ENCODE results near the gene PNKP.

PNKP gene

GRCh38 chr19:49837425-49837824, 30.0 kb downstream of the PNKP start:
- Histone ChIP-seq H3K9me3 (ENCODE audit: control insufficient read depth, insufficient read depth, low read length) (no peaks in the 10 kb centered on the region), H3K4me1 (ENCODE audit: control insufficient read depth, low read length) (peaks cover 8% of the 10 kb centered on the region), H3F3A (ENCODE audit: control insufficient read depth, insufficient read depth) (peaks cover 11% of the 10 kb centered on the region), H3K27me3 (ENCODE audit: control insufficient read depth, low read length) (no peaks in the 10 kb centered on the region), H4K20me1 (ENCODE audit: control insufficient read depth, insufficient read depth, low read depth, low read length) (0 out of 2 replicates have a peak, but pooled peaks cover 2% of the 10 kb centered on the region), H3K79me2 (ENCODE audit: control insufficient read depth, low read length) (no peaks in the 10 kb centered on the region; the same call in 1 of the 2 replicates), H3K9me2 (replicated peaks; ENCODE audit: control insufficient read depth, low read length) (no peaks in the 10 kb centered on the region), H3K4me3 (ENCODE audit: low read length) (no peak overlapping the region), H3K4me2 (ENCODE audit: low read length) (no peak overlapping the region), H3K36me3 (ENCODE audit: control insufficient read depth, low read length) (peaks cover 83% of the 10 kb centered on the region), H3K27ac (ENCODE audit: low read depth, low read length) (no peak overlapping the region)
- TF ChIP-seq CTCF (IDR thresholded peaks at IDR 0.05; ENCODE audit: low read depth, low read length, poor library complexity, severe bottlenecking), result no peak

- no peak overlapping the region for H3K4me2 ChIP-seq (ENCODE audit: low read length)
- H3K27ac ChIP-seq (ENCODE audit: low read depth, low read length), result no peak overlapping the region
- H4K20me1 ChIP-seq (ENCODE audit: control insufficient read depth, insufficient read depth, low read depth, low read length), result 0 out of 2 replicates have a peak, but pooled peaks cover 2% of the 10 kb centered on the region
- no peaks in the 10 kb centered on the region; the same call in 1 of the 2 replicates for H3K79me2 ChIP-seq (ENCODE audit: control insufficient read depth, low read length)
- no peaks in the 10 kb centered on the region for H3K9me2 ChIP-seq (replicated peaks; ENCODE audit: control insufficient read depth, low read length)
- no peak overlapping the region for H3K4me3 ChIP-seq (ENCODE audit: low read length)
- peaks cover 87% of the 10 kb centered on the region for H3K36me3 ChIP-seq (ENCODE audit: control insufficient read depth, low read length)
- no peaks in the 10 kb centered on the region for H3K27me3 ChIP-seq (ENCODE audit: control insufficient read depth, low read length)
- H3K4me1 ChIP-seq (ENCODE audit: control insufficient read depth, low read length), result peaks cover 3% of the 10 kb centered on the region
- H3K9me3 ChIP-seq (ENCODE audit: control insufficient read depth, insufficient read depth, low read length), result no peaks in the 10 kb centered on the region
- peaks cover 8% of the 10 kb centered on the region for H3F3A ChIP-seq (ENCODE audit: control insufficient read depth, insufficient read depth)
- TF ChIP-seq EZH2phosphoT487 (IDR thresholded peaks at IDR 0.05; ENCODE audit: borderline replicate concordance, low read length) (no peak), CTCF (IDR thresholded peaks at IDR 0.05; ENCODE audit: low read depth, low read length, poor library complexity, severe bottlenecking) (no peak)
These were observed 30.4 kb downstream of the PNKP start for GRCh38 chr19:49837009-49837310.

- Histone ChIP-seq H3K36me3 (ENCODE audit: control insufficient read depth, low read length) (peaks cover 91% of the 10 kb centered on the region), H3K4me1 (ENCODE audit: control insufficient read depth, low read length) (no peaks in the 10 kb centered on the region), H3K79me2 (ENCODE audit: control insufficient read depth, low read length) (no peaks in the 10 kb centered on the region; the same call in 1 of the 2 replicates), H3F3A (ENCODE audit: control insufficient read depth, insufficient read depth) (0 out of 2 replicates have a peak, but pooled peaks cover 4% of the 10 kb centered on the region), H3K27ac (ENCODE audit: low read depth, low read length) (no peak overlapping the region), H3K4me3 (ENCODE audit: low read length) (no peak overlapping the region), H4K20me1 (ENCODE audit: control insufficient read depth, insufficient read depth, low read depth, low read length) (0 out of 2 replicates have a peak, but pooled peaks cover 2% of the 10 kb centered on the region), H3K27me3 (ENCODE audit: control insufficient read depth, low read length) (no peaks in the 10 kb centered on the region), H3K4me2 (ENCODE audit: low read length) (no peak overlapping the region), H3K9me3 (ENCODE audit: control insufficient read depth, insufficient read depth, low read length) (no peaks in the 10 kb centered on the region), H3K9me2 (replicated peaks; ENCODE audit: control insufficient read depth, low read length) (no peaks in the 10 kb centered on the region)
- TF ChIP-seq CTCF (IDR thresholded peaks at IDR 0.05; ENCODE audit: low read depth, low read length, poor library complexity, severe bottlenecking) (no peak), EZH2phosphoT487 (IDR thresholded peaks at IDR 0.05; ENCODE audit: borderline replicate concordance, low read length) (no peak)
These were observed 31.0 kb downstream of the PNKP start for GRCh38 chr19:49836176-49837008.
